Endothelial cell of umbilical vein (primary cell): ENCODE data around the gene VAV2. TPM values are rescaled to one million over a fixed set of nuclear protein-coding genes. Genes with fewer than 3 reads are reported as not detected.

Source experiments
- BruUV-seq: library from RNA; stranded (reverse); fragments of 400-500 nt; replicated peaks from 2 replicates; lab custom pipeline; 2021; lab: Mats Ljungman, UMichigan
- CTCF ChIA-PET: fragments of 300-600, 350-600 bp; sonication (Branson Sonifier 250); formaldehyde crosslinking; loops from one replicate; lab custom pipeline; 2021; ENCODE audit warnings: antibody characterized with exemption, inconsistent platforms; lab: Charles Lee
- POLR2A ChIA-PET: fragments of 300-600, 350-600 bp; sonication (Branson Sonifier 250); formaldehyde crosslinking; loops from one replicate; lab custom pipeline; 2021; ENCODE audit warnings: antibody characterized with exemption, inconsistent platforms; lab: Charles Lee
- DNase-seq: peaks from one replicate; pipeline ENCODE4 v3.0.0-alpha.2; 2011; ENCODE audit warnings: low read depth, low spot score
- FAIRE-seq: peaks from 2 replicates; lab custom pipeline; 2011; peaks lifted over from hg19 to GRCh38; lab: Jason Lieb, UNC
- H2AFZ ChIP-seq: 2 replicates; pipeline ENCODE4 v1.6.0; 2012; ENCODE audit warnings: low read depth, low read length, control low read depth, inconsistent platforms
- H3K27ac ChIP-seq: 2 replicates; pipeline ENCODE4 v1.5.1; 2011; ENCODE audit warnings: low read depth, mild to moderate bottlenecking, control low read depth, low read length, moderate library complexity; ENCODE audit not compliant: insufficient read depth
- H3K27me3 ChIP-seq, 2 experiments: 2 replicates each; pipeline versions ENCODE4 v1.6.0 to v1.6.1; 2011; ENCODE audit warnings: low read length in 2 of 2, mixed read lengths in 1 of 2; ENCODE audit not compliant: control insufficient read depth in 2 of 2, insufficient read depth in 2 of 2
- H3K36me3 ChIP-seq, 2 experiments: 2 replicates in 1 of 2; 3 replicates in 1 of 2; pipeline ENCODE4 v1.5.1; 2011; ENCODE audit warnings: low read length in 2 of 2, mild to moderate bottlenecking in 1 of 2, moderate library complexity in 1 of 2; ENCODE audit not compliant: control insufficient read depth in 2 of 2, insufficient read depth in 2 of 2; ENCODE audit errors: extremely low read depth in 1 of 2
- H3K4me1 ChIP-seq: 3 replicates; pipeline ENCODE4 v1.5.1; 2011; ENCODE audit warnings: mild to moderate bottlenecking, low read length; ENCODE audit not compliant: control insufficient read depth, insufficient read depth; ENCODE audit errors: extremely low read depth
- H3K4me2 ChIP-seq: 2 replicates; pipeline ENCODE4 v1.6.1; 2011; ENCODE audit warnings: low read length, control low read depth, mixed read lengths; ENCODE audit not compliant: insufficient read depth
- H3K4me3 ChIP-seq, 3 experiments: fragments of 200-600 bp in 1 of 3; sonication (generic), shearing (Covaris generic) in 1 of 3; replicated peaks in 1 of 3; 2 replicates each; pipeline ENCODE4 v1.5.1; 2011 to 2016; ENCODE audit warnings: control low read depth in 3 of 3, low read length in 3 of 3, mild to moderate bottlenecking in 2 of 3, inconsistent platforms in 1 of 3, low read depth in 1 of 3, moderate library complexity in 1 of 3; ENCODE audit not compliant: insufficient read depth in 1 of 3
- H3K79me2 ChIP-seq: 2 replicates; pipeline ENCODE4 v1.6.0; 2012; ENCODE audit warnings: low read length, inconsistent platforms; ENCODE audit not compliant: control insufficient read depth, insufficient read depth
- H3K9ac ChIP-seq: replicated peaks from 2 replicates; pipeline ENCODE3; 2011; ENCODE audit warnings: low read length, control low read depth; ENCODE audit not compliant: insufficient read depth; ENCODE audit errors: extremely low read depth
- H3K9me1 ChIP-seq: replicated peaks from 3 replicates; pipeline ENCODE4 v1.6.0; 2011; ENCODE audit warnings: mild to moderate bottlenecking, low read length; ENCODE audit not compliant: control insufficient read depth, insufficient read depth; ENCODE audit errors: extremely low read depth
- H3K9me3 ChIP-seq: replicated peaks from 2 replicates; pipeline ENCODE4 v1.5.1; 2012; ENCODE audit warnings: low read length, inconsistent platforms; ENCODE audit not compliant: control insufficient read depth, insufficient read depth
- H4K20me1 ChIP-seq: replicated peaks from 2 replicates; pipeline ENCODE3; 2011; ENCODE audit warnings: mild to moderate bottlenecking, low read length; ENCODE audit not compliant: control insufficient read depth, insufficient read depth; ENCODE audit errors: extremely low read depth
- CTCF ChIP-seq, 2 donors: IDR thresholded peaks; 1 replicate in 1 of 2; 2 replicates in 1 of 2; pipeline ENCODE4 v1.5.1; 2011; ENCODE audit warnings: low read length in 2 of 2, mild to moderate bottlenecking in 2 of 2, moderate library complexity in 2 of 2, control low read depth in 1 of 2, inconsistent platforms in 1 of 2, low read depth in 1 of 2; ENCODE audit not compliant: insufficient read depth in 1 of 2; ENCODE audit errors: extremely low read depth in 1 of 2
- EZH2 ChIP-seq: IDR thresholded peaks from 2 replicates; pipeline ENCODE4 v1.6.1; 2012; ENCODE audit warnings: borderline replicate concordance, low read depth, mild to moderate bottlenecking, moderate library complexity, low read length, inconsistent platforms; ENCODE audit not compliant: severe bottlenecking
- FOS ChIP-seq: IDR thresholded peaks from 2 replicates; pipeline ENCODE4 v1.6.1; 2011; ENCODE audit warnings: mild to moderate bottlenecking, low read length, moderate library complexity, borderline replicate concordance; ENCODE audit not compliant: insufficient read depth
- GATA2 ChIP-seq: IDR thresholded peaks from 2 replicates; pipeline ENCODE4 v1.7.0; 2011; ENCODE audit warnings: low read depth, mild to moderate bottlenecking, moderate library complexity, mixed read lengths, low read length; ENCODE audit not compliant: insufficient read length, insufficient read depth
- JUN ChIP-seq: IDR thresholded peaks from 2 replicates; pipeline ENCODE4 v1.6.1; 2011; ENCODE audit warnings: borderline replicate concordance, low read depth; ENCODE audit not compliant: insufficient read length, insufficient read depth
- MAX ChIP-seq: IDR thresholded peaks from 2 replicates; pipeline ENCODE4 v1.6.1; 2011; ENCODE audit not compliant: insufficient read depth, insufficient read length
- MYC ChIP-seq: IDR thresholded peaks from one replicate; pipeline ENCODE4 v1.6.1; 2011; ENCODE audit warnings: mild to moderate bottlenecking, low read depth, low read length
- POLR2A ChIP-seq: IDR thresholded peaks from 2 replicates; pipeline ENCODE4 v1.6.1; 2012; ENCODE audit warnings: low read depth, mild to moderate bottlenecking, control low read depth, low read length
- POLR2AphosphoS5 ChIP-seq: IDR thresholded peaks from 2 replicates; pipeline ENCODE4 v1.6.1; 2012; ENCODE audit warnings: low read depth, mild to moderate bottlenecking, control low read depth, low read length, moderate library complexity; ENCODE audit not compliant: insufficient read depth
- dilution Hi-C: fragments of 300-500 bp; cut with MboI; formaldehyde crosslinking; loops from one replicate; pipeline ENCODE4 v1.15.0; 2019; ENCODE audit warnings: low sequenced_read_pairs; ENCODE audit not compliant: extremely low pct_ligation_motif_present
- intact Hi-C: fragments of 100-400 bp; cut with micrococcal nuclease; formaldehyde crosslinking; loops from one replicate; pipeline ENCODE4 v1.10.0; 2022
- polyA plus RNA-seq, 4 experiments: library from polyadenylated mRNA; depleted of rRNA in 3 of 4; stranded (reverse) in 3 of 4; unstranded in 1 of 4; fragments of >200 nt; gene quantifications; 2 replicates each; pipeline versions ENCODE4 v1.2.1 to v1.2.3, GENCODE V29; 2011 to 2012; ENCODE audit warnings: missing spikeins in 1 of 4
- total RNA-seq: library from RNA; stranded (reverse); gene quantifications from 2 replicates; pipeline ENCODE4 v1.2.3, GENCODE V29; 2021

The VAV2 gene
- total and polyA plus RNA-seq, 2 donors (not counting 3 experiments of a cell fraction or from before 2014, with no cell fraction given) = 10.6 to 30.6 TPM

- no peak overlapping the region for H3K4me2 ChIP-seq
- H3K9ac ChIP-seq = no peak overlapping the region
- FAIRE-seq = no peak
- dilution Hi-C loops (no loop called here), intact Hi-C loops (no loop called here)
- ChIA-PET CTCF (no interaction called here), POLR2A (no interaction called here)
- no peaks in the 10 kb centered on the region for H3K36me3 ChIP-seq
- peaks cover 14% of the 10 kb centered on the region for H3K4me1 ChIP-seq
- DNase-seq = no peak
- no peaks in the 10 kb centered on the region for H4K20me1 ChIP-seq
- no peaks in the 10 kb centered on the region for H3K9me3 ChIP-seq
- no peak overlapping the region for H3K27ac ChIP-seq
- no peaks in the 10 kb centered on the region for H3K9me1 ChIP-seq
- no peaks in the 10 kb centered on the region for H3K27me3 ChIP-seq
- TF ChIP-seq GATA2 (no peak), CTCF (IDR thresholded peaks at IDR 0.05; ENCODE audit: extremely low read depth in 1 of 2, insufficient read depth in 1 of 2, low read depth in 1 of 2, low read length in 2 of 2) (no peak), MYC (no peak), JUN (no peak), EZH2 (no peak), POLR2AphosphoS5 (no peak), MAX (no peak), FOS (no peak), POLR2A (no peak)
- BruUV-seq = no TSS peak
- no peak overlapping the region for H3K4me3 ChIP-seq
- no peak overlapping the region for H2AFZ ChIP-seq
- peaks cover 92% of the 10 kb centered on the region for H3K79me2 ChIP-seq
These were observed 10.0 kb downstream of the VAV2 start for GRCh38 chr9:133981958-133982681.
